ENCODE results near the gene PZP.

- TF ChIP-seq, protein P1, sequence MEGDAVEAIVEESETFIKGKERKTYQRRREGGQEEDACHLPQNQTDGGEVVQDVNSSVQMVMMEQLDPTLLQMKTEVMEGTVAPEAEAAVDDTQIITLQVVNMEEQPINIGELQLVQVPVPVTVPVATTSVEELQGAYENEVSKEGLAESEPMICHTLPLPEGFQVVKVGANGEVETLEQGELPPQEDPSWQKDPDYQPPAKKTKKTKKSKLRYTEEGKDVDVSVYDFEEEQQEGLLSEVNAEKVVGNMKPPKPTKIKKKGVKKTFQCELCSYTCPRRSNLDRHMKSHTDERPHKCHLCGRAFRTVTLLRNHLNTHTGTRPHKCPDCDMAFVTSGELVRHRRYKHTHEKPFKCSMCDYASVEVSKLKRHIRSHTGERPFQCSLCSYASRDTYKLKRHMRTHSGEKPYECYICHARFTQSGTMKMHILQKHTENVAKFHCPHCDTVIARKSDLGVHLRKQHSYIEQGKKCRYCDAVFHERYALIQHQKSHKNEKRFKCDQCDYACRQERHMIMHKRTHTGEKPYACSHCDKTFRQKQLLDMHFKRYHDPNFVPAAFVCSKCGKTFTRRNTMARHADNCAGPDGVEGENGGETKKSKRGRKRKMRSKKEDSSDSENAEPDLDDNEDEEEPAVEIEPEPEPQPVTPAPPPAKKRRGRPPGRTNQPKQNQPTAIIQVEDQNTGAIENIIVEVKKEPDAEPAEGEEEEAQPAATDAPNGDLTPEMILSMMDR (conservative IDR thresholded peaks at IDR 0.05): no peak
- TF ChIP-seq EZH2 (IDR thresholded peaks at IDR 0.05; ENCODE audit: low read depth): no peak
Measured at GRCh38 chr12:9253464-9253863, 45.3 kb upstream of the PZP start.

Data from PC-9 (cell line).